ENCODE data around the gene ZFAND4.
"Not testable (repeated sequence)": the region's sequence is repeated elsewhere in the genome, so short reads cannot be mapped to it uniquely, and the experiment has no call there.

The ZFAND4 gene

GRCh38 chr10:45586028-45586824 lies 86.3 kb downstream of the ZFAND4 start:
- DNase-seq: no peak

GRCh38 chr10:45585131-45585530 lies 87.4 kb downstream of the ZFAND4 start:
- DNase-seq: no peak

- DNase-seq: no peak
Measured at GRCh38 chr10:45582386-45582781, 90.2 kb downstream of the ZFAND4 start.

GRCh38 chr10:45581582-45582385 lies 90.8 kb downstream of the ZFAND4 start:
- DNase-seq: no peak

- DNase-seq: no peak
Measured at GRCh38 chr10:45581216-45581549, 91.4 kb downstream of the ZFAND4 start.

GRCh38 chr10:45580371-45581215 lies 92.0 kb downstream of the ZFAND4 start:
- no peak for DNase-seq

- DNase-seq: no peak
Measured at GRCh38 chr10:45578384-45578971, 94.1 kb downstream of the ZFAND4 start.

- no peak for DNase-seq
Measured at GRCh38 chr10:45575966-45576597, 96.5 kb downstream of the ZFAND4 start.

GRCh38 chr10:45575032-45575761 lies 97.4 kb downstream of the ZFAND4 start:
- DNase-seq: not testable (repeated sequence)

- DNase-seq: no peak
Measured at GRCh38 chr10:45569471-45569870, 103.1 kb downstream of the ZFAND4 start.

GRCh38 chr10:45566415-45566814 lies 106.2 kb downstream of the ZFAND4 start:
- no peak for DNase-seq

All from fibroblast of upper back skin (primary cell).